HepG2 (cell line): Measurements from ENCODE around the gene CPSF7. TPM values are rescaled to one million over a fixed set of nuclear protein-coding genes. Genes with fewer than 3 reads are reported as not detected.

Source experiments
- AGO1 ChIP-seq: fragments of 200-400 bp; formaldehyde crosslinking; IDR thresholded peaks from 2 replicates; pipeline ENCODE4 v1.6.1; 2017; ENCODE audit warnings: mild to moderate bottlenecking, low read depth, low read length, moderate library complexity; ENCODE audit not compliant: poor library complexity, severe bottlenecking
- ATF2 ChIP-seq: sonication (generic); formaldehyde crosslinking; IDR thresholded peaks from 2 replicates; pipeline ENCODE4 v1.4.0; 2020; ENCODE audit warnings: missing genetic modification reagents
- DPF2 ChIP-seq: sonication (generic); formaldehyde crosslinking; IDR thresholded peaks from 2 replicates; pipeline ENCODE4 v1.4.0; 2020; ENCODE audit warnings: mild to moderate bottlenecking, low read depth, missing genetic modification reagents, borderline replicate concordance
- FOXO4 ChIP-seq: sonication (generic); formaldehyde crosslinking; conservative IDR thresholded peaks from 2 replicates; pipeline ENCODE4 v1.8.1; 2023; ENCODE audit warnings: missing genetic modification reagents
- HNF4A ChIP-seq: sonication (generic); formaldehyde crosslinking; IDR thresholded peaks from 2 replicates; pipeline ENCODE4 v1.4.0; 2020; ENCODE audit warnings: missing genetic modification reagents
- HNRNPK ChIP-seq: fragments of 200-400 bp; formaldehyde crosslinking; IDR thresholded peaks from 2 replicates; pipeline ENCODE4 v1.6.1; 2018; ENCODE audit warnings: low read length, low read depth, moderate library complexity, mild to moderate bottlenecking; ENCODE audit not compliant: poor library complexity, severe bottlenecking
- HNRNPLL ChIP-seq: fragments of 200-400 bp; formaldehyde crosslinking; IDR thresholded peaks from 2 replicates; pipeline ENCODE4 v1.6.1; 2017; ENCODE audit warnings: mild to moderate bottlenecking, low read depth, low read length; ENCODE audit not compliant: poor library complexity, severe bottlenecking
- KDM5B ChIP-seq: sonication (generic); formaldehyde crosslinking; IDR thresholded peaks from 2 replicates; pipeline ENCODE4 v1.4.0; 2020; ENCODE audit warnings: missing genetic modification reagents, mild to moderate bottlenecking, borderline replicate concordance
- NFE2 ChIP-seq: sonication (generic); formaldehyde crosslinking; IDR thresholded peaks from 2 replicates; pipeline ENCODE4 v1.4.0; 2020; ENCODE audit warnings: missing genetic modification reagents
- SNAPC4 ChIP-seq: sonication (generic); formaldehyde crosslinking; IDR thresholded peaks from 2 replicates; pipeline ENCODE4 v1.4.0; 2020; ENCODE audit warnings: mild to moderate bottlenecking, missing genetic modification reagents
- ZBTB25 ChIP-seq: IDR thresholded peaks from 2 replicates; pipeline ENCODE4 v1.6.1; 2018; ENCODE audit warnings: missing genetic modification reagents
- ZC3H4 ChIP-seq: sonication (generic); formaldehyde crosslinking; IDR thresholded peaks from 2 replicates; pipeline ENCODE4 v1.4.0; 2020; ENCODE audit warnings: missing genetic modification reagents, borderline replicate concordance
- ZNF343 ChIP-seq: sonication (generic); formaldehyde crosslinking; IDR thresholded peaks from 2 replicates; pipeline ENCODE4 v1.4.0; 2020; ENCODE audit warnings: mild to moderate bottlenecking, missing genetic modification reagents
- ZNF350 ChIP-seq: sonication (generic); formaldehyde crosslinking; IDR thresholded peaks from 2 replicates; pipeline ENCODE4 v1.4.0; 2020; ENCODE audit warnings: mild to moderate bottlenecking, low read depth, missing genetic modification reagents, borderline replicate concordance
- ZNF598 ChIP-seq: sonication (generic); formaldehyde crosslinking; IDR thresholded peaks from 2 replicates; pipeline ENCODE4 v1.5.1; 2020; ENCODE audit warnings: mild to moderate bottlenecking, missing genetic modification reagents, borderline replicate concordance
- ZNF713 ChIP-seq: sonication (generic); formaldehyde crosslinking; IDR thresholded peaks from 2 replicates; pipeline ENCODE4 v1.4.0; 2020; ENCODE audit warnings: mild to moderate bottlenecking, missing genetic modification reagents
- ZNF83 ChIP-seq: sonication (generic); formaldehyde crosslinking; IDR thresholded peaks from 2 replicates; pipeline ENCODE4 v1.4.0; 2020; ENCODE audit warnings: missing genetic modification reagents, mild to moderate bottlenecking, borderline replicate concordance
- polyA plus RNA-seq, 8 experiments: library from polyadenylated mRNA; depleted of rRNA in 3 of 8; stranded (reverse) in 7 of 8; unstranded in 1 of 8; fragments of >200 nt; fragmentation: Illumina TruSeq in 4 of 8; extraction: Trizol in 4 of 8; gene quantifications; 2 replicates each; pipeline versions ENCODE4 v1.2.1 to v1.2.3, GENCODE V29; 2011 to 2016; ENCODE audit warnings: low read depth in 4 of 8, missing spikeins in 1 of 8, mixed read lengths in 1 of 8; ENCODE audit not compliant: insufficient read depth in 1 of 8
- total RNA-seq, 5 experiments: library from RNA; depleted of rRNA; stranded (reverse); fragments of >200 nt; fragmentation: Illumina TruSeq; extraction: Trizol; gene quantifications; 2 replicates each; pipeline ENCODE4 v1.2.3, GENCODE V29; 2016; ENCODE audit warnings: low read depth in 1 of 5

Gene CPSF7
- total and polyA plus RNA-seq, 2 of the 13 experiments (the other 11 are each of a cell fraction or from before 2014, with no cell fraction given): 34.1 to 36.8 TPM

GRCh38 chr11:61429691-61430582, at the start of gene CPSF7, which contains the start of gene SDHAF2 (continued):
- TF ChIP-seq ATF2 (CRISPR knock-in tag): peak; percentile 10; the same call in 1 of the 2 replicates
- TF ChIP-seq ZNF350: peak; percentile 62
- peak; percentile 46; the same call in 1 of the 2 replicates for TF ChIP-seq ZC3H4
- TF ChIP-seq DPF2 (CRISPR knock-in tag): no peak
- peak; percentile 95 for TF ChIP-seq HNRNPK
- TF ChIP-seq HNRNPLL: peak; percentile 80
- no peak for TF ChIP-seq NFE2 (CRISPR knock-in tag)
- peak; percentile 76 for TF ChIP-seq AGO1
- no peak for TF ChIP-seq ZNF83 (CRISPR knock-in tag)
- peak; percentile 99 for TF ChIP-seq ZBTB25 (CRISPR knock-in tag)
- 0 out of 2 replicates have a peak, but pooled peaks have one; percentile 53 for TF ChIP-seq ZNF598 (CRISPR knock-in tag)
- 0 out of 2 replicates have a peak, but pooled peaks have one; percentile 46 for TF ChIP-seq SNAPC4
- TF ChIP-seq ZNF343: 0 out of 2 replicates have a peak, but pooled peaks have one; percentile 67
- TF ChIP-seq HNF4A (CRISPR knock-in tag): 0 out of 2 replicates have a peak, but pooled peaks have one; percentile 34
- TF ChIP-seq ZNF713 (CRISPR knock-in tag): no peak
- no peak for TF ChIP-seq FOXO4 (CRISPR knock-in tag)
- TF ChIP-seq KDM5B (CRISPR knock-in tag): peak; percentile 97
